NB4 (cell line): ENCODE results near the gene GLYATL1.

Source experiments
- DNase-seq: peaks from one replicate; pipeline ENCODE4 v3.0.0; 2010; ENCODE audit warnings: low read depth
- H3K4me3 ChIP-seq: one replicate; pipeline ENCODE4 v1.5.1; 2011; ENCODE audit warnings: mild to moderate bottlenecking, low read depth, low read length, moderate library complexity
- CTCF ChIP-seq: IDR thresholded peaks from one replicate; pipeline ENCODE4 v1.5.1; 2012; ENCODE audit warnings: low read depth, low read length
- MAX ChIP-seq: IDR thresholded peaks from 2 replicates; pipeline ENCODE4 v1.6.1; 2011; ENCODE audit warnings: low read depth, low read length
- MYC ChIP-seq: IDR thresholded peaks from 2 replicates; pipeline ENCODE4 v1.6.1; 2011; ENCODE audit warnings: low read depth, low read length
- POLR2A ChIP-seq: IDR thresholded peaks from 2 replicates; pipeline ENCODE4 v1.6.1; 2011; ENCODE audit warnings: mild to moderate bottlenecking; ENCODE audit not compliant: insufficient read length; ENCODE audit errors: extremely low read depth

GLYATL1 gene

GRCh38 chr11:58977470-58977869 is 38.2 kb downstream of the GLYATL1 start:
- H3K4me3 ChIP-seq: no peak overlapping the region
- DNase-seq: no peak
- TF ChIP-seq POLR2A (no peak), MAX (no peak), CTCF (no peak), MYC (no peak)

GRCh38 chr11:58979222-58979621 is 39.9 kb downstream of the GLYATL1 start:
- TF ChIP-seq MYC (no peak), POLR2A (no peak), CTCF (no peak), MAX (no peak)
- H3K4me3 ChIP-seq: no peak overlapping the region
- DNase-seq: no peak

- DNase-seq: no peak
- TF ChIP-seq CTCF (no peak), POLR2A (no peak), MAX (no peak), MYC (no peak)
- no peak overlapping the region for H3K4me3 ChIP-seq
These were observed 41.0 kb downstream of the GLYATL1 start for GRCh38 chr11:58980159-58980843.

- no peak for DNase-seq
- H3K4me3 ChIP-seq: no peak overlapping the region
- TF ChIP-seq MAX (no peak), CTCF (no peak), POLR2A (no peak), MYC (no peak)
These were observed 53.2 kb downstream of the GLYATL1 start for GRCh38 chr11:58992489-58992888.

- H3K4me3 ChIP-seq: no peak overlapping the region
- no peak for TF ChIP-seq POLR2A
- no peak for TF ChIP-seq MAX
- no peak for TF ChIP-seq MYC
- no peak for TF ChIP-seq CTCF
- no peak for DNase-seq
These were observed 54.9 kb downstream of the GLYATL1 start for GRCh38 chr11:58994171-58994570.
